ENCODE data around the gene ACTR1A.
"Not testable (repeated sequence)": the region's sequence is repeated elsewhere in the genome, so short reads cannot be mapped to it uniquely, and the experiment has no call there.

The ACTR1A gene

DNA sequence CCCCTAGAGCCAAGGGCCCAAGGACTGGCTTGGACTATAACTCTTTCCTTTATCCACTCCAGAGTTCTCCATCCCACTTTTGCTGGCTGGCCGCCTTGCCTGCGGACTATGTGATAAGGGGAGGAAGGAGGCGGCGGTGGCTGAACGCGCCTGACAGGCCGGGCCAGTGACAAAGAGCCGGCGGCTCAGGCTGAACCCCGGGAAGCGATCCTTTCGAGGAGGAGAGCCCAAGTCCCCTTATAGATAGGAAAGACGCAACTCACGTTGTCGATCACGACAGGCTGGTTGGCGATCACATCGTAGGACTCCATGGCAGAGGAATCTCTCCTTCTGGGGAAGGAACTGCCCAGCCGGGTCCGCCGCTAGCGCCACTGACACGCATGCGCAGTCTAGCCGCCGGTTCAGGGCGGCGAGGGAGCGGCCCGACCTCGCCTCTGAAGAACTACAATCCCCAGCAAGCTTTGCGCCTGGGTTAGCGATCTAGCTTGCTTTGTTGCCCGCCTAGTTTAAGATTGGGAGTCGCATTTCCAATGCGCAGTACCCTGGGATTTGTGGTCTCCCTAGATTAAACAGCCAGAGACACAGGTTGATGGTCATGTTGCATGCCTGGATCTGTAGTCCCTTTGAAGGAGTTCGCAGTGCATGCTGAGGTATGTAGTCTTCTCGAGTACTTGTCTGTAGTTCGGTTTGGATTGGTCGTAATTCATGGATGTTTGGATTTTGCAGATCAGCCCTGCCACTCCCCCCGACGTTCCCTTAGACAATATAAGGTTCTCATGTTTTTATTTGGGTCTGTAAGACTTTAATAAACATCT lies at the start of gene ACTR1A:
ACTR1A (minus strand) TSS at position 376 of the 815 bp plus-strand sequence; CDS start at position 311, 65 bp downstream.
- peak; percentile 86 to 89 for DNase-seq (ENCODE audit: low read depth in 2 of 2)

DNA sequence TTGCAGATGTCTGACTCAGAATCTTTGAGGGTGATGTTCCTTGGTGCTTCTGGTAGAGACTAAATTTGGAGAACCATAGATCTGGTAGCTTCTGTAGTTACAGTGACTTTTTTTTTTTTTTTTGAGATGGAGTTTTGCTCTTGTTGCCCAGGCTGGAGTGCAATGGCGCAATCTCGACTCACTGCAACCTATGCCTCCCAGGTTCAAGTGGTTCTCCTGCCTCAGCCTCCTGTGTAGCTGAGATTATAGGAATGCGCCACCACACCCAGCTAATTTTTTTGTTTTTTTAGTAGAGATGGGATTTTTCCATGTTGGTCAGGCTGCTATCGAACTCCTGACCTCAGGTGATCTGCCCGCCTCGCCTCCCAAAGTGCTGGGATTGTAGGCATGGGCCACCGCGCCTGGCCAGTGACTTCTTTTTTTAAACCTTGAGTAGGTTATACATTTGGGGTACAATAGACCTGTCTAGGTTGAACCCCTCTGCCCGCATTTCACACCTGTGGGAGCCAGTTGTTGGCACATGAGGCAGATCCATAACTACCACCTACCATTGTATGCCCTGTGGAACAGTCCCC lies 48.2 kb upstream of the ACTR1A start:
- DNase-seq (ENCODE audit: low read depth in 2 of 2): no peak

DNA sequence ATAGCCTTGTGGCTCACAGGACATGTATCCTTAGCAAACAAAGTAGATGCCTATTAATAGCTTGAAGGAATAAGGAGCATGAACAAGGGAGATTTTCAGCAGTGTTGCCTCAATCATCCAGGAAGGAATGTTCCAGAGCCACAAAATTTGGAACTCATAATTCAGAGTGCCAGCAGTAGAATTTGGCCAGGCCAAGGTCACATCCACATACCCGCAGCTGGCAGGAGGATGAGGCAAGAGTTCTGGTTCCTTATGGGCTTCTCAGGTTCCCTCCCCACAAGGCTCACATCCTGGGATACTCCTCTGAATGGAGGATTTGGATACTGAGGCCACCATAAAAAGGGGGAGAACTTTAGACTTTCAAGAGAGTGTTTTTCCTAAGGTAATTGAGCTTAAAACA lies 47.0 kb upstream of the ACTR1A start:
- no peak for DNase-seq (ENCODE audit: low read depth in 2 of 2)

DNA sequence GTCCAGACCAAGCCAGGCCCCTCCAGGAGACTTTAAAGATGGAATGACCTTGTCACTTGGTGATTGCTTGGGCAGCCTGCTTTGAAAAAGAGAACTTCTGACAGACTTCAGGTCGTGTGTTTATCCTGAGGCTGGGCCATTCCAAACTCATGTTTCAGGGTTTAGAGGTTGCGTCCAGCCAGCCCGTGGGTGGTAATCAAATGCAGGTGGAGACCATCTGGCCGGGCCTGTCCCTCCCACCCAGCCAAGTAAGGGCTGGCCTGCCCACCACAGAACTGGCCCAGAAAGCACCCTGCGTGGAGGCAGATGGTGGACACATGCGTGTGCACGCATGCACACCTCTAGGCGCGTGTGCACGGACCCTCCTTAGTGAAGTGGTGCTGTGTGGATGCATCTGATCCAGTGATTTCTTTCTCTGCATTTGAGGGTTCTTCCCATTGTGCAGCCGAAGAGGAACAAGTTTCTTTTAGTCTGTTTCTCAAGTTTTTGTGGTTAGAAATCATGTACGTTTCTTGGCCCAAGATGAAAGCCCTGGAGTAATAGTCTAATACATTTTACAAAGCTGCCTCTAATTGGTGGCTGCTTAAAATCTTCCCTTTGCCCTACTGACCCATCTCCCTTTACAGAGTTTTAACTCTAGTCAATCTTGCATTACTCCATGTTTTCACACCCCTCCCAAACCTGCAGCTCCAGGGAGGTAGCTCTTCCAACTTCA lies 44.3 kb upstream of the ACTR1A start:
- no peak for DNase-seq (ENCODE audit: low read depth in 2 of 2)

DNA sequence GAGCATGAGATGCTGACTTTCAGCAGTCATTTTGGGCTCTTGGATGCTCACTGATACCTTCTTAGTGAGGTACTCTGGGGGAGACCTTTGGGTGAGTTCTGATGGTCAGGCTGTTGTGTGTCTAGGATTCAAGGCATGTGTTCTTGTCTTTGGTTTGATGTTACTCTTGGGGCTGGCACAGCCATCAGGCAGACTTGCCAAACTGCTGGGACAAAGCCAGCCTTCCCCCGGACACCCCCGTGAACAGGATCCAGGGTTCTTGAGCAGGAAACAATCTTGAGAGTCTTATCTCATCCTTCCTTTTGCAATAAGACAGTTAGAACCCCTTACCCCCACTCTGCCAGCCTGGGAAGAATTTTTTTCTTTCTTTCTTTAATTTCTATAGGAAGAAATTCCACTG lies 43.5 kb upstream of the ACTR1A start:
- no peak for DNase-seq (ENCODE audit: low read depth in 2 of 2)

DNA sequence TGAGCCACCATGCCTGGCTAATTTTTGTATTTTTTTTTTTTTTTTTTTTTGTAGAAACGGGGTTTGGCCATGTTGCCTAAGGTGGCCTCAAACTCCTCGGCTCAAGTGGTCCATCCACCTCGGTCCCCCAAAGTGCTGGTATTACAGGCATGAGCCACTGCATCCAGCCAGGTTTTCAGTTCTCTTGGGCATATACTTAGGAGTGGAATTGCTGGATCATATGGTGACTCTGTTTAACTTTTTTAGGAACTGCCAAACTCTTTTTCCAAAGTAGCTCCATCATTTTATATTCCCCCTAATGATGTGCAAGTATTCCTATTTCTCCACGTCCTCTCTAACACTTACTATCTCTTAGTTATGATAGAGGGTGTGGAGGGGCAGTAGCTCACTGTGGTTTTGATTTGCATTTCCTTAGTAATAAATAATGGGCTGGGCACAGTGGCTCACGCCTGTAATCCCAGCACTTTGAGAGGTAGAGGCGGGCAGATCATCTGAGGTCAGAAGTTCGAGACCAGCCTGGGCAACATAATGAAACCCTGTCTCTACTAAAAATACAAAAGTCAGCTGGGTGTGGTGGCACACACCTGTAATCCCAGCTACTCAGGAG lies 42.9 kb upstream of the ACTR1A start:
- no peak for DNase-seq (ENCODE audit: low read depth in 2 of 2)

DNA sequence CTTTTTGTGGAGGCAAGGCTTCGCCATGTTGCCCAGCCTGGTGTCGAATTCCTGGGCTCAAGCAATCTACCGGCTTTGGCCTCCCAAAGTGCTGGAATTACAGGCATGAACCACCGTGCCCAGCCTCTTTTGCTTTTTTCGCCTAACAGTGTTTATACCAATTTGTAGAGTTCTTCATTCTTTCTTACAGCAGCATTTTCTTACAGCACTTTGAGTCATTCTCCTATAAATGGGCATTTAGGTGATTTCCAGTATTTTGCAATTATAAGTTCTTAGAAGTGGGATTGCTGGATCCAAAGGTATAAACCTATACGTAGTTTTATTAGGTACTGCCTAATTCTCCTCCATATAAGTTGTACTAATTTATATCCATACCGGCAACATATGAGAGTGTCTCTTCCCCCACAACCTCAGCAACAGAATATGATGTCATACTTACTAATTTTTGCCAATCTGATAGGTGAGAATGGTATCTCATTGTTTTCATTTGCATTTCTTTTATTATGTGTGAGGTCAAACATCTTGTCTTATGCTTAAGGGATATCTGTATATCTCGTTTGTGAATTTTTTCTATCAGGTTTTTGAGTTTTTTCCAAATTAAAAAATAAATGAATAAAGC lies 40.4 kb upstream of the ACTR1A start:
- no peak for DNase-seq (ENCODE audit: low read depth in 2 of 2)

DNA sequence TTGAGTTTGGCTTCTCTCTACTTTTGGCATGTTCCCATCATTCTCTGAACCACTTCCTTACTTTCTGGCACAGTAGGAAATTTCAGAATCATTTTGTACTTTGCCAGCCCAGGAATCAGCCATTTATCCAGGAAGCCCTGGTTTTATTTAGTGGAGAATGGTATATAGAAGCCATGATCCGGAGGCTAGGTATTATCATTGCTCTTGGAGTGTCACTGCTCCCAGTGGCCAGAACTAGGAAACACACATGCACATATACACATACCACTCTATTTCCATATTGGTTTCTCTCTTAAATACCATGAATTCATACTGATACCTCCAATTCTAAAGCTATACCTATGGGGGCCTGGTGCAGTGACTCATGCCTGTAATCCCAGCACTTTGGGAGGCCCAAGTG lies 37.5 kb upstream of the ACTR1A start:
- DNase-seq (ENCODE audit: low read depth in 2 of 2): no peak

DNA sequence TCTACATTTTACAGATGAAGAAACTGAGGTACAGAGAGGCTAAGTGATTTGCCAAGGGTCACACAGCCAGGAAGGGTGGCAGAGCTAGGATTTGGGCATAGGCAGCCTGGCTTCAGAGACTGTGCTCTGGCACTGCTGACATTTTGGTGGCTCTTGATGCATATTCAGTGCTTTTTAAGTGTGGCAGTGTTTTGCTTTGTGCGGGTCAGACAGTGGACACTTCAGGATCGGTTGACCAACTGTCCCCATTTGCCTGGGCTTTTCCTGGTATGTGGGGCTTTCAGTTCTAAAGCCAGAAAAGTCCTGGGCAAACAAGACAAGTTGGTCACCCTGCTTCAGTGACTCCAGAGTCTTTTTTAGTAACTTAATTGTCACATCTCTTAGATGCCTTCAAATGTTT lies 36.3 kb upstream of the ACTR1A start:
- no peak for DNase-seq (ENCODE audit: low read depth in 2 of 2)

DNA sequence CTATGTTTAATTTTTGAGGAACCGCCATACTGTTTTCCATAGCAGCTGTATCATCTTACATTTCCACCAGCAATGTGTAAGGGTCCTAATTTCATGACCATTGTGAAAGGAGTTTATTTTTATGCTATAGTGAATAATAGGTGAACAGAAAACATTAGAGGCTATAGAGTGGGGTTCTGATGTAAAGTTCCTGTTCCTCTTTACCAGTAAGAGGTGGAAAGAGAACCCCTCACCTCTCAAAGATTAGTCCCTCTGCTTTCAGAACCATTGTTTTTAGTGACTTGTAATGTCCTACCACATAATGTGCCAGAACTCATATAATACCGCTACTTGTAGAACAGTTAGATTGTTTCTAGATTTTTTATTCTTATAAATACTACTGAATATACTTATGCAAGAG lies 35.4 kb upstream of the ACTR1A start:
- no peak for DNase-seq (ENCODE audit: low read depth in 2 of 2)

DNA sequence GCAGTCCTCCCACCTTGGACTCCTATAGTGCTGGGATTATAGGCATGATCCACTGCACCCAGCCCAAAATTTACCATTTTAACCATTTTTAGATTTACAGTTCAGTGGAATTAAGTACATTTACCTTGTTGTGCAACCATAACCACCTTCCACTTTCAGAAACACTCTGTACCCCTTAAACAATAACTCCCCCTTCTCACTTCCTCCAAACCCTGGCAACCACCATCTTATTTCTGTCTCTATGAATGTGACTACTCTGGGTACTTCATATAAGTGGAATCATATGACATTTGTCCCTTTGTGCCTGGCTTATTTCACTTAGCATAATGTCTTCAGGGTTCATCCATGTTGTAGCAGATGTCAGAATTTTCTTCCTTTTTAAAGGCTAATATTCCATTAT lies 34.9 kb upstream of the ACTR1A start:
- DNase-seq (ENCODE audit: low read depth in 2 of 2): no peak

DNA sequence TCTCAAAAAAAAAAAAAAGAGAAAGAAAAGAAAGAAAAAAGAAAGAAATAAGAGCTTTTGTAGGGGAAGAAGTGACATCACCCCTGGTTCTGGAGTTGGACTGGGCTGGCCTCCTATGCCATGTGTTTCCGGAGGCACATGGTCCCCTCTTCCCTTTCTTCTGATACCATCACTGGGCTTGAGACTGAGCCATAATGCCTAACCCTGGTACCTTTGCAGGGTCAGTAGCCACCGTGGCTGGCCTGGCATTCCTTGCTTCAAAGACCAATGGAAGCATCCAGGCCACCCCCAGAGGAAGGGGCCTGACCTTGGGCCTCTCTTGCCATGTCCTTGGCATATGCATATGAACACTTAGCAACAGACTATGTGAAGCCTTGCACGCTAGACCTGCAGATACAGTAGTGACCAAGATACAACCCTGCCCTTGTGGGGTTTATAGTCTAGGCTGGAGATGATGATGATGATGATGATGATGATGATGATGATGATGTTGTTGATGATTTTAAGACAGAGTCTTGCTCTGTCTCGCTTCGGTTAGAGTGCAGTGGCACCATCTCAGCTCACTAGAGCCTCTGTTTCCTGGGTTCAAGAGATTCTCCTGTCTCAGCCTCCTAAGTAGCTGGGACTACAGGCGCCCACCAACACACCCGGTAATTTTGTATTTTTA lies 33.1 kb upstream of the ACTR1A start:
- DNase-seq (ENCODE audit: low read depth in 2 of 2): no peak

DNA sequence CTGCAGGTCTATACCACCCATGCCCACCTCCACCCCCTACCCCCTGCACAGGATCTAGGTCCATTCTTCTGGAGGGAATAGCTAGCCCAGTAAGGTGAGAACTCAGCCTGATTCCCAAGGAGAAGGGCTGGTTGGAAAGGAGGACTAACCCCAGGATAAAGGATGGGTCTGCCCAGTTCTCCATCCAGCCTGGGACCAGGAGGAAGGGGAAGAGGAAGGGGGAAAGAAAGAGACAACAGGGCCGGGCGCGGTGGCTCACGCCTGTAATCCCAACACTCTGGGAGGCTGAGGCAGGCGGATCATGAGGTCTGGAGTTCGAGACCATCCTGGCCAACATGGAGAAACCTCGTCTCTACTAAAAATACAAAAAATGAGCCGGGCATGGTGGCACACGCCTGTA lies 32.5 kb upstream of the ACTR1A start:
- not testable (repeated sequence) for DNase-seq (ENCODE audit: low read depth in 2 of 2)

DNA sequence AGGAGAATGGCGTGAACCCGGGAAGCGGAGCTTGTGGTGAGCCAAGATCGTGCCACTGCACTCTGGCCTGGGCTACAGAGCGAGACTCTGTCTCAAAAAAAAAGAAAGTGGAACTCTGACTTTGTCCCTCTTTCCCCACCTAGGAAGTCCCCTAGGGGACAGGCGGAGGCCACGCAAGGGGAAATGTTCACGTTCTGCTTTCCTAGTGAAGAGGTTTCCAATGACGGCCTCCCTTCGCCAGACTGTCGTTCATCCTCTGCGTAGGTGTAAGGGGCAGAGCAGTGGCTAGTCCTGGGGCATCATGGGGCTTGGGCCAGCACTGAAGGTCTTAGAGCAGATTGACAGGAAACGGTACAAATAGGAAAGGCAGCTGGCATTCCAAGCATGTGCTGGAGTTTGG lies 31.8 kb upstream of the ACTR1A start:
- DNase-seq (ENCODE audit: low read depth in 2 of 2): no peak

DNA sequence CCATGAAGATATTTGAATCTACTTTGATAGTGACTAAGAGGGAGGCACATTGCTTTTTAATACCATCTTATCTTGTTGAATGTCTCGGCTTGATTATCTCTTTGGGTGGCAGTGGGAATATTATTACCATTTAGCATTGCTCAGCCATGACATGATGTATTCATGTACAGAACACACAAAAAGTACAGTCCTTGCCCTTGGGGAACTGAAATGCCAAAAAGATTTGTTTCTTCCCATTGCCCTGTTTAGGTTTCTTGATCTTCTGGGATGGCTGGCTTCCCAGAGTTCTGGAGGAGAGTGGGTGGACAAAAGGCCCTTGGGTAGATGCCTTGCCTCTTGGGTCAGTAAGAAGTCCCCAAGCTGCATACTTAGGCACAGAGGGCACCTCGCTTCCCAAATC lies 25.0 kb upstream of the ACTR1A start:
- no peak for DNase-seq (ENCODE audit: low read depth in 2 of 2)

DNA sequence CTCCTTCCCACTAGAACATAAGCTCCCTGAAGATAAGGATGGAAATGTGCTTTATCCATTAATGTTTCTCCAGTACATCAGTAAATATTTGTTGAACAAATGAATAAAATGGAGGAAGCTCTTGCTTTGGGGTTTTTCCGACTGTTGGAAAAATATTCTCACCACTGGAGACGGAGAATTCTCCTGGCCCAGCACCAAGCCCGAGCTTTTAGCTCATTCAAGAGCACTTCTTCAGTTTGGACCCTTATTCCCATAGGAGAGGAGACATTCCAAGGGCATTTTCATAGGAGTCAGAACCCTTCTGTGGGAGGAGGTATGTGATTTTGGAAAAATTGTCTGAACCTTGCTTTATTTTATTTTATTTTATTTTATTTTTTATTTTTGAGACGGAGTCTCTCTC lies 22.2 kb upstream of the ACTR1A start:
- no peak for DNase-seq (ENCODE audit: low read depth in 2 of 2)

DNA sequence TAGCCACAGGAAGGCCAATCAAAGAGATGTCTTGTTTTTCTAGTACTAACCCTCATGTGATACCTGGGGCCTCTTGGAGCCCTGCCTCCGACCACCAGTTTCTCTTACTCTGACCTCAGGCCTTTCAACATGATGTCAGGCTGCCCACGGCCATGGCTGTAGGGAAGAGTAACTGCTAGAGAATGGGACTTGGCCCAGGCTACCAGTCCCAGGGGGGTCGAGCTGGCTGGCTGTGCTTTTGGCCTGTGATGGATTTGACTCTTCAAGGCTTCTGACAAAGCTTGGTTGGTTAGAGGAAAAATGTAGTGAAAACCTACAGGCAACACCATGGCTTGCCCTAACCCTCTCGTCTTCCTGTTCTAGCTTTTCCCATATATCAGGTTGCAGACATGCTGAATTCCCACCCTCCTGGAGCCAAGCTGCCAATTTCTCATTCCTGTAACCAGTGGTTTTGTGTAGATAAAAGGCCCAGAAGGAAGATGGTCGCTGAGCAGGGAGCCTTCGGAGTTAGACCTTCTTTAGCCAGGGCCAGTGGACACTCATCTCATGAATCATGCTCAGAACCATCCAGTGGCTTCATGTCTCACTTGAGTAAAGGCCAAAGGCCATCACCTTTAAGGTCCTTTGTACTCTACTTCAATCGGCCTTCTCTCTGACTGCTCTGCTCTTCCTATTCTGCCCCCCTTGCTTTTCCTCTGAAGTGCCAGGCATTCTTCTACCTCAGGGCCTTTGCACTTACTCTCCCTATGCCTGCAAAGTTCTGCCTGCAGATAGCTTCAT lies 20.9 kb upstream of the ACTR1A start:
- DNase-seq (ENCODE audit: low read depth in 2 of 2): no peak

DNA sequence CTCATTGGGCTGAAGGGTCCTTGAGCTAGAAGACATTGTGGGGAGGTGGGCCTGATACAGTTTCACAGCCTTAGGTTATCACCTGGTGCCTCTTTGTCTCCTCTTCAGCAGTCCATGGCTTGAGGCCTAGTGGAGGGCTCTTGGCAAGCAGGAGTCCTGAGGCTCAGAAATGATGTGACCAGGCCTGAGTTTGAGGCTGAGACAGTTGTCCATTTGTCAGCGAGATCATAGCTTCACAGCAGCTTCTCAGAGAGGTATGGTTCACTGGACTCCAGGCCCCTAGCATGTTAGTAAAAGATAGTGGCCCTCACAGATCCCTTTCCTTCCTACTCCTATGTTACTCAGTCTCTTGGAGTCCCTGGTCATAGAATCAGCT lies 20.4 kb upstream of the ACTR1A start:
- DNase-seq (ENCODE audit: low read depth in 2 of 2): no peak

DNA sequence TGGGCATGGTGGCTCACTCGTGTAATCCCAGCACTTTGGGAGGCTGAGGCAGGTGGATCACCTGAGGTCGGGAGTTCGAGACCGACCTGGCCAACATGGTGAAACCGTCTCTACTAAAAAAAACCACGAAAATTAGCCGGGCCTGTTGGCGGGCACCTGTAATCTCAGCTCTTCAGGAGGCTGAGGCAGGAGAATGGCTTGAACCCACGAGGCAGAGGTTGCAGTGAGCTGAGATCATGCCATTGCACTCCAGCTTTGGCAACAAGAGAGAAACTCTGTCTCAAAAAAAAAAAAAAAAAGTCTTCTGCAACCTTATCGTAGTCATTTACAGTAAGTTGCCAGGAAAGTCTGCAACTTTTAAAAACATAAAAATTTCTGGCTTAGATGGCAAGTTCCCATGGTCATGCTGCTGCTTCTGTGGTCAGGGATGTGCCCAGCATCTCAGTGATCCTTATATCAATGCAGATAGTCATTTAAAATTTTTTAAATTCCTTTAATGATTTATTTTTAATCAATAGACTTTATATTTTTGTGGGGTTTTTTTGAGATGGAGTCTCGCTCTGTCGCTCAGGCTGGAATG lies 16.8 kb upstream of the ACTR1A start:
- no peak for DNase-seq (ENCODE audit: low read depth in 2 of 2)

DNA sequence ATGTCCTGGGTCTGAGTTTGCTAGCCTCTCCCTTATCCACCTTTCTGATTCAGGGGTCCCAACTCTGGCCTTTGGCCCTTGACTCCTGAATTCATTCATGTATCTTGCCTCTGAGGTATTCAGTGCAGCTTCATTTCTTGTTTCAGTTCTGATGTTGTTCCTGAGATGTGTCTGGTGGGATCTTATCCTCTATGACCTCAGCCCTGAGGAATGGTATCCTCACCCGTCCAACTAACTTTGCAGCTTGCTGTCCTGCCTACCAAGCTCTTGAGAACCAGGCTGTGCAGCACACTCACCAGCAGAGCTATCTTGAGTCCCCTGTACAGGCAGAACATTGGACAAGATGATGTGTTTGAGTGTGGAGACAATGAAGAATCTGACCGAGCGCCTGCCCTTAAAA lies 15.0 kb upstream of the ACTR1A start:
- no peak for DNase-seq (ENCODE audit: low read depth in 2 of 2)

DNA sequence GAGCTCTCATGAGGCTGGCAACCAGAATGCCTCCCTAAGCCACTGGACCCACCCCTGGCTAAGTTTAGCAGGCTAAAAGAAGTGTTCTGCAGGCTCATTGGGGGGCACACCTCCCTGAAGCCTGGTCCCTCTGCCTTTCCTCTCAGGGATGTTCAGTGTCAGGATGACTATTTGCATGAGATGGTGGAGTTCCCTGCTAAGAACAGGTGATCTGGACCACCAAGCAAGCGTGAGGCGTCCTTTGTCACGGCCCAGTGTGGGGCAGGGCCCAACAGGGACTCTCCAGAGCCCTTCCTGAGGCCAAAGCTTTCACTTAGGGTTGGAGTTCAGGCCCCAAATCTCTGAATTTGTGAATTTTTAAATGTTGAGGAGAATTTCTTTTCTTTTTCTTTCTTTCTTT lies 13.2 kb upstream of the ACTR1A start:
- no peak for DNase-seq (ENCODE audit: low read depth in 2 of 2)
